Karpas-422 (cell line): Measurements from ENCODE around the gene LY6G5B. TPM values are rescaled to one million over a fixed set of nuclear protein-coding genes. Genes with fewer than 3 reads are reported as not detected.

Experiments used
- DNase-seq: peaks from one replicate; pipeline ENCODE4 v3.0.0-alpha.2; 2015
- H2AFZ ChIP-seq: fragments of 200-600 bp; sonication (generic); 2 replicates; pipeline ENCODE4 v1.6.1; 2014; ENCODE audit warnings: antibody characterized with exemption, low read length, mixed read lengths
- H3K27ac ChIP-seq: fragments of 200-600 bp; sonication (generic); 2 replicates; pipeline ENCODE4 v1.5.1; 2014; ENCODE audit warnings: mild to moderate bottlenecking, low read length, moderate library complexity
- H3K27me3 ChIP-seq: fragments of 200-600 bp; sonication (generic); 2 replicates; pipeline ENCODE4 v1.6.1; 2014; ENCODE audit warnings: low read length, mixed read lengths
- H3K36me3 ChIP-seq: fragments of 200-600 bp; sonication (generic); 2 replicates; pipeline ENCODE4 v1.6.1; 2014; ENCODE audit warnings: low read length, mixed read lengths; ENCODE audit not compliant: insufficient read depth
- H3K4me1 ChIP-seq: fragments of 200-600 bp; sonication (generic); 2 replicates; pipeline ENCODE4 v1.6.1; 2014; ENCODE audit warnings: mild to moderate bottlenecking, low read length, mixed read lengths
- H3K4me2 ChIP-seq: fragments of 200-600 bp; sonication (generic); 2 replicates; pipeline ENCODE4 v1.6.1; 2014; ENCODE audit warnings: low read length, low read depth, mild to moderate bottlenecking; ENCODE audit not compliant: poor library complexity, severe bottlenecking
- H3K4me3 ChIP-seq: fragments of 200-600 bp; sonication (generic); 2 replicates; pipeline ENCODE4 v1.5.1; 2014; ENCODE audit warnings: mild to moderate bottlenecking, antibody characterized with exemption, low read length, mixed read lengths
- H3K79me2 ChIP-seq: fragments of 200-600 bp; sonication (generic); 2 replicates; pipeline ENCODE4 v1.6.1; 2014; ENCODE audit warnings: mild to moderate bottlenecking, low read length, mixed read lengths
- H3K9ac ChIP-seq: fragments of 200-600 bp; sonication (generic); 2 replicates; pipeline ENCODE4 v1.6.0; 2014; ENCODE audit warnings: low read length
- H3K9me2 ChIP-seq: fragments of 200-600 bp; sonication (generic), shearing (Covaris generic); replicated peaks from 2 replicates; pipeline ENCODE4 v1.6.0; 2014; ENCODE audit warnings: mild to moderate bottlenecking, low read length, moderate library complexity; ENCODE audit not compliant: insufficient read depth
- H3K9me3 ChIP-seq: fragments of 300-700, 200-600 bp; sonication (generic); 2 replicates; pipeline ENCODE4 v1.6.1; 2014; ENCODE audit warnings: low read length, mixed read lengths
- H4K20me1 ChIP-seq: fragments of 200-600 bp; sonication (generic); 2 replicates; pipeline ENCODE4 v1.6.1; 2014; ENCODE audit warnings: mild to moderate bottlenecking, antibody characterized with exemption, low read length, low read depth; ENCODE audit not compliant: insufficient read depth
- total RNA-seq: library from RNA; depleted of rRNA; stranded (reverse); fragments of >200 nt; shearing (Covaris generic); gene quantifications from 2 replicates; pipeline ENCODE4 v1.2.3, GENCODE V29; 2014; ENCODE audit warnings: low replicate concordance

The LY6G5B gene
- total RNA-seq, 1 experiment from 2014 or later = 7.3 TPM

DNA sequence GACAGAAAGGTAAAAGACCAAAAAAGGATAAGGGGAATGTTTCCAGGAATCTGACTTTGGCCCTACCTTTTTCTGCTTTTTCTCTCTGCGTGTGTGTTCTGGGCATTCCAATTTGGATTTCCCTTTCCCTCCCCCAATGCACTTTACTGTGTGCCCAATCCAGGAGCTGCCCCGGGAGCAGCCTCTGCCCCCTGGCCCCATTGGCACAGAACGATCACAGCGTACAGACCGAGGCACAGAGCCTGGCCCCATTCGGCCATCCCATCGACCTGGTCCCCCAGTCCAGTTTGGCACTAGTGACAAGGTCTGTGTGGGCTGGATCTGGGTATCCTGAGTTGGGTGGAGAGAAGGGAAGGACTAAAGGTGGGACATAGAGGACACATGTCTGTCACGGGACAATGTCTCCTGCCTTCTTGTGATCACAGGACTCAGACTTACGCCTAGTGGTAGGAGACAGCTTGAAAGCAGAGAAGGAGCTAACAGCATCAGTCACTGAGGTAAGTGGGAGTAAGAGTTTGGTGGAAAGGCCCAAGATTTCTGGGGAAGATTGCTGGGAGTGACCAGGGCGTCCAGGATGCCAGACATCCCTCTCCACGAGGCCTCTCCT is 34.7 kb upstream of the LY6G5B start:
- peaks cover 25% of the 10 kb centered on the region; the same call in 1 of the 2 replicates for H4K20me1 ChIP-seq
- peaks cover 65% of the 10 kb centered on the region for H3K36me3 ChIP-seq
- H2AFZ ChIP-seq = no peak overlapping the region
- no peaks in the 10 kb centered on the region; the same call in 1 of the 2 replicates for H3K79me2 ChIP-seq
- no peaks in the 10 kb centered on the region for H3K9me3 ChIP-seq
- no peak for DNase-seq
- no peaks in the 10 kb centered on the region for H3K27me3 ChIP-seq
- no peak overlapping the region for H3K9ac ChIP-seq
- H3K4me3 ChIP-seq = no peak overlapping the region
- H3K9me2 ChIP-seq = no peaks in the 10 kb centered on the region
- no peak overlapping the region for H3K4me2 ChIP-seq
- no peak overlapping the region for H3K27ac ChIP-seq
- H3K4me1 ChIP-seq = peaks cover 45% of the 10 kb centered on the region

DNA sequence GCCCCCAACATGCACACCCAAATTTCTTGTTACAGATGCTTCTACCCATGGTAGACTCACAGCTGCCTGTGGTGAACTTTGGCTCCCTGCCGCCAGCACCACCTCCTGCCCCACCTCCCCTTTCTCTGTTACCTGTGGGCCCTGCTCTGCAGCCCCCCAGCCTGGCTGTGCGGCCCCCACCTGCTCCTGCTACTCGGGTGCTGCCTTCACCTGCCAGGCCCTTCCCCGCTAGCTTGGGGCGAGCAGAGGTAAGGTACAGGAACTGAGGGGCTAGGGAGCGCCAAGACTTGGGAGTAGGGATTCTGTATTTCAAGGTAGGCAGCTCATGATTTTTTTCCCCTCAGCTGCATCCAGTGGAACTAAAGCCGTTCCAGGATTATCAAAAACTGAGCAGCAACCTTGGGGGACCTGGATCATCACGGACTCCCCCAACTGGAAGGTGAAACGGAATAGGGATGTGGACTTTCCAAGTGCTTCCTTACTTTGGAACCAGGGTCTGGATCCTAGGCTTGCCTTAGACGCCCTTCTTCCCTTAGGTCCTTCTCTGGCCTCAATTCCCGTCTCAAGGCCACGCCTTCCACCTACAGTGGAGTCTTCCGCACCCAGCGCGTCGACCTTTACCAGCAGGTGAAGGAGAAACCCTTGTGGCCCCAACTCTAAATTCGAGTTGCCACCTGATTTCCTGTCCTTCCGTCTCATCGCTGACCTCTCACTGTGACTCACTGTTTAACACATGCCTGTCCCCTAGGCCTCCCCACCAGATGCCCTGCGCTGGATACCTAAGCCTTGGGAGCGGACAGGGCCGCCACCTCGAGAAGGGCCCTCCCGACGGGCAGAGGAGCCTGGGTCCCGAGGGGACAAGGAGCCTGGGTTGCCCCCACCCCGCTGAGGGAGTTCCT is 32.8 kb upstream of the LY6G5B start:
- no peaks in the 10 kb centered on the region for H3K9me3 ChIP-seq

GRCh38 chr6:31639043-31639442 is 30.7 kb upstream of the LY6G5B start:
- Histone ChIP-seq H3K27ac (peak overlapping the region; percentile 91), H3K9me2 (no peaks in the 10 kb centered on the region), H2AFZ (no peak overlapping the region), H3K4me3 (no peak overlapping the region), H3K4me1 (peaks cover 44% of the 10 kb centered on the region), H3K36me3 (peaks cover 50% of the 10 kb centered on the region), H3K27me3 (no peaks in the 10 kb centered on the region), H3K4me2 (no peak overlapping the region), H3K9ac (no peak overlapping the region), H3K79me2 (no peaks in the 10 kb centered on the region), H3K9me3 (no peaks in the 10 kb centered on the region), H4K20me1 (peaks cover 14% of the 10 kb centered on the region; the same call in 1 of the 2 replicates)
- no peak for DNase-seq

More for the DNA sequence above, 32.8 kb upstream of the LY6G5B start:
- Histone ChIP-seq H3K4me3 (no peak overlapping the region), H3K4me1 (peaks cover 45% of the 10 kb centered on the region), H3K9me2 (no peaks in the 10 kb centered on the region), H3K9ac (no peak overlapping the region), H3K27ac (peak overlapping the region; percentile 91), H3K4me2 (peak overlapping the region; percentile 46), H2AFZ (no peak overlapping the region), H3K27me3 (no peaks in the 10 kb centered on the region), H3K36me3 (peaks cover 57% of the 10 kb centered on the region), H4K20me1 (peaks cover 25% of the 10 kb centered on the region; the same call in 1 of the 2 replicates), H3K79me2 (no peaks in the 10 kb centered on the region)
- DNase-seq = no peak

DNA sequence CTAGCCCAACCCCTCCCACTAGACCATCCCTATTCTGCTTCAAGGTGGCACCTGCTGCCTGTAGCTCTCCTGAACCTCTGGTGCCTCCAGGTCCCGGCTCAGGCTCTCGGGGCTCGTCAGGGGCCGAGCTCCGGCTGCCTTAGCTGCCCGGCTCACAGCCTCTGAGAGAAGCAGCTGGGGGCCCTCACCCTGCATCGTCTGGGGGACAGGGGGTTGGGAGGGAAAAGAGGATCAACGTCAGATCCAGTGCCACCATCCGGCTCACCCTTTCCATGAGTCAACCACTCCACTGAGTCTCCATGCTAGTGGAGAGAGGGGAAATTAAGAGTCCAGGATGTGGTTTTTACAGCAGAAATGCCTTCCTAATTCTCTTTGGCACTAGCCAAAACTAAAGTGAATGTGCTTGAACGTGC is 30.3 kb upstream of the LY6G5B start:
- no peaks in the 10 kb centered on the region for H3K9me3 ChIP-seq
- no peak for DNase-seq
- peaks cover 10% of the 10 kb centered on the region; the same call in 1 of the 2 replicates for H4K20me1 ChIP-seq
- no peaks in the 10 kb centered on the region for H3K9me2 ChIP-seq
- peaks cover 40% of the 10 kb centered on the region for H3K4me1 ChIP-seq
- peaks cover 46% of the 10 kb centered on the region for H3K36me3 ChIP-seq
- no peak overlapping the region for H3K9ac ChIP-seq
- H3K27ac ChIP-seq = peak overlapping the region; percentile 91; the same call in 1 of the 2 replicates
- H3K27me3 ChIP-seq = no peaks in the 10 kb centered on the region
- no peaks in the 10 kb centered on the region for H3K79me2 ChIP-seq
- H3K4me2 ChIP-seq = no peak overlapping the region
- H3K4me3 ChIP-seq = no peak overlapping the region
- H2AFZ ChIP-seq = no peak overlapping the region

GRCh38 chr6:31640612-31641011 is 29.2 kb upstream of the LY6G5B start:
- Histone ChIP-seq H3K79me2 (no peaks in the 10 kb centered on the region), H3K4me2 (no peak overlapping the region), H3K27ac (no peak overlapping the region)

GRCh38 chr6:31641370-31641769 is 28.4 kb upstream of the LY6G5B start:
- DNase-seq = no peak
- Histone ChIP-seq H3K27ac (no peak overlapping the region), H3K27me3 (no peaks in the 10 kb centered on the region), H3K79me2 (no peaks in the 10 kb centered on the region), H3K4me1 (peaks cover 22% of the 10 kb centered on the region), H2AFZ (no peak overlapping the region), H3K4me3 (no peak overlapping the region), H3K4me2 (no peak overlapping the region), H3K9me3 (no peaks in the 10 kb centered on the region), H3K9ac (no peak overlapping the region), H4K20me1 (peaks cover 4% of the 10 kb centered on the region; the same call in 1 of the 2 replicates), H3K36me3 (peaks cover 32% of the 10 kb centered on the region), H3K9me2 (no peaks in the 10 kb centered on the region)

More at GRCh38 chr6:31640612-31641011, 29.2 kb upstream of the LY6G5B start:
- no peaks in the 10 kb centered on the region for H3K9me2 ChIP-seq
- H3K4me1 ChIP-seq = peaks cover 29% of the 10 kb centered on the region
- peaks cover 7% of the 10 kb centered on the region; the same call in 1 of the 2 replicates for H4K20me1 ChIP-seq
- no peaks in the 10 kb centered on the region for H3K27me3 ChIP-seq
- no peak overlapping the region for H3K4me3 ChIP-seq
- peaks cover 39% of the 10 kb centered on the region for H3K36me3 ChIP-seq
- no peak overlapping the region for H2AFZ ChIP-seq
- no peak overlapping the region for H3K9ac ChIP-seq
- no peak for DNase-seq
- H3K9me3 ChIP-seq = no peaks in the 10 kb centered on the region

DNA sequence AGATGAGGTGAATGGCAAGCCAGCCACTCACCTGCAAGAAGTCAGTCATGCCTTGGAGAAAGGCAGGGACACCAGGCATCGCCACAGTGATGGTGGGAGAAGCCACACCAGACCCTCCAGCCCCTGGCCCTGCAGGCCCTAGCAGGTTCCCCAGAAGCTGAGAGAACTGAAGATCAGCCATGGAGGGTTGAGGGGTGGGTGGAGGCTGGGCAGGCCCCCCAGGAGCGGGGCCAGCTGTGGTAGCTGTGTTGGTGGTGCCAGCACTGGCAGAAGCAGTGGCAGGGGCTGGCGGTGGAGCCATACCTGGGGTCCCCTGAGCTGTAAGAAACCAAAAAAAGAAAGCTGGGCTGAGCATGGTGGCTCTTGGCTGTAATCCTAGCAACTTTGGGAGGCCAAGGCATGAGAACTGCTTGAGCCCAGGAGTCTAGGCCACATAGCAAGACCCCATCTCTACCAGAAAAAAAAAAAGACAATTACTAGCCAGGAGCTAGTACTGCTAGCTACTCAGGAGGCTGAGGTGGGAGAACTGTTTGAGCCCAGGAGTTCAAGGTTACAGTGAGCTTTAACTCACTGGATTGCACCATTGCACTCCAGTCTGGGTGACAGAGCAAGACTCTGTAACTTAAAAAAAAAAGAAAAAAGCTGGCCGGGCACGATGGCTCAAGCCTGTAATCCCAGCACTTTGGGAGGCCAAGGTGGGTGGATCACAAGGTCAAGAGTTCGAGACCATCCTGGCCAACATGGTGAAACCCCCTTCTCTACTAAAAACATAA is 26.8 kb upstream of the LY6G5B start:
- Histone ChIP-seq H3K79me2 (no peaks in the 10 kb centered on the region), H2AFZ (no peak overlapping the region), H3K4me1 (peaks cover 5% of the 10 kb centered on the region), H3K36me3 (peaks cover 20% of the 10 kb centered on the region; the same call in 1 of the 2 replicates), H3K9me2 (no peaks in the 10 kb centered on the region), H3K27ac (no peak overlapping the region), H4K20me1 (peaks cover 3% of the 10 kb centered on the region; the same call in 1 of the 2 replicates), H3K9me3 (no peaks in the 10 kb centered on the region), H3K27me3 (no peaks in the 10 kb centered on the region), H3K4me3 (no peak overlapping the region), H3K9ac (no peak overlapping the region), H3K4me2 (no peak overlapping the region)
- no peak for DNase-seq
